IMR-90 (cell line): ENCODE data around the gene IER5L. TPM values are rescaled to one million over a fixed set of nuclear protein-coding genes. Genes with fewer than 3 reads are reported as not detected.

Experiments
- ATAC-seq: fragments of 200-7000 bp; cut with Tn5 transposase; 2 replicates; pipeline ENCODE4 v1.9.1; 2020; ENCODE audit warnings: low read depth, mild to moderate bottlenecking, moderate library complexity
- BruUV-seq: library from RNA; stranded (reverse); fragments of 400-500 nt; replicated peaks from 2 replicates; lab custom pipeline; 2021; lab: Mats Ljungman, UMichigan
- CTCF ChIA-PET: fragments of 300-600 bp; formaldehyde crosslinking; extraction: SDS; loops from one replicate; lab custom pipeline; 2021; ENCODE audit warnings: antibody characterized with exemption; lab: Yijun Ruan, JAX
- POLR2A ChIA-PET: fragments of 300-600 bp; sonication (Branson Sonifier 250); formaldehyde crosslinking; loops from one replicate; lab custom pipeline; 2022; ENCODE audit warnings: antibody characterized with exemption; ENCODE audit not compliant: unreplicated experiment; lab: Charles Lee
- DNase-seq: peaks from one replicate; pipeline ENCODE4 v3.0.0; 2013
- H2AFZ ChIP-seq: replicated peaks from 2 replicates; pipeline ENCODE3; 2013; ENCODE audit warnings: low read length, mild to moderate bottlenecking; ENCODE audit not compliant: poor library complexity
- H2AK5ac ChIP-seq: 2 replicates; pipeline ENCODE4 v1.6.1; 2013; ENCODE audit warnings: low read depth, low read length, inconsistent platforms
- H2AK9ac ChIP-seq: replicated peaks from 2 replicates; pipeline ENCODE3; 2013; ENCODE audit warnings: mild to moderate bottlenecking, low read depth, low read length, moderate library complexity; ENCODE audit not compliant: poor library complexity
- H2BK120ac ChIP-seq: 2 replicates; pipeline ENCODE4 v1.6.1; 2013; ENCODE audit warnings: low read depth, low read length, inconsistent platforms
- H2BK15ac ChIP-seq: 3 replicates; pipeline ENCODE4 v1.6.1; 2013; ENCODE audit warnings: low read depth, low read length, inconsistent platforms
- H2BK20ac ChIP-seq: 2 replicates; pipeline ENCODE4 v1.6.1; 2013; ENCODE audit warnings: low read depth, mild to moderate bottlenecking, inconsistent platforms, low read length, moderate library complexity
- H2BK5ac ChIP-seq: 2 replicates; pipeline ENCODE4 v1.6.1; 2013; ENCODE audit warnings: mild to moderate bottlenecking, low read depth, low read length, inconsistent platforms; ENCODE audit not compliant: poor library complexity, severe bottlenecking
- H3K14ac ChIP-seq: replicated peaks from 2 replicates; pipeline ENCODE4 v1.6.1; 2013; ENCODE audit warnings: low read depth, low read length, inconsistent platforms
- H3K18ac ChIP-seq: 2 replicates; pipeline ENCODE4 v1.6.1; 2013; ENCODE audit warnings: low read depth, low read length, control low read depth
- H3K23ac ChIP-seq: 2 replicates; pipeline ENCODE4 v1.6.1; 2013; ENCODE audit warnings: low read depth, low read length, inconsistent platforms
- H3K27ac ChIP-seq: 2 replicates; pipeline ENCODE4 v1.5.1; 2013; ENCODE audit warnings: mild to moderate bottlenecking, control low read depth, low read length; ENCODE audit not compliant: insufficient read depth
- H3K27me3 ChIP-seq: 2 replicates; pipeline ENCODE4 v1.6.1; 2013; ENCODE audit warnings: low read length; ENCODE audit not compliant: control insufficient read depth, insufficient read depth
- H3K36me3 ChIP-seq: 2 replicates; pipeline ENCODE4 v1.6.1; 2013; ENCODE audit warnings: low read length, mixed read lengths; ENCODE audit not compliant: control insufficient read depth, insufficient read depth
- H3K4ac ChIP-seq: 2 replicates; pipeline ENCODE4 v1.6.1; 2013; ENCODE audit warnings: low read depth, low read length, inconsistent platforms
- H3K4me1 ChIP-seq: 2 replicates; pipeline ENCODE4 v1.6.1; 2013; ENCODE audit warnings: low read length, mixed read lengths; ENCODE audit not compliant: control insufficient read depth, insufficient read depth
- H3K4me2 ChIP-seq: 2 replicates; pipeline ENCODE4 v1.6.1; 2013; ENCODE audit warnings: low read depth, mild to moderate bottlenecking, control low read depth, low read length, moderate library complexity
- H3K4me3 ChIP-seq: 2 replicates; pipeline ENCODE4 v1.5.1; 2013; ENCODE audit warnings: low read depth, mild to moderate bottlenecking, control low read depth, low read length, moderate library complexity; ENCODE audit not compliant: insufficient read depth
- H3K56ac ChIP-seq: 2 replicates; pipeline ENCODE4 v1.6.1; 2013; ENCODE audit warnings: low read length, inconsistent platforms; ENCODE audit not compliant: insufficient read depth; ENCODE audit errors: extremely low read depth
- H3K79me1 ChIP-seq, 2 experiments: 2 replicates each; pipeline ENCODE4 v1.6.1; 2013; ENCODE audit warnings: low read length in 2 of 2, inconsistent platforms in 1 of 2, low read depth in 1 of 2
- H3K9ac ChIP-seq: 2 replicates; pipeline ENCODE4 v1.6.1; 2013; ENCODE audit warnings: low read depth, low read length, control low read depth
- H3K9me1 ChIP-seq: 2 replicates; pipeline ENCODE4 v1.6.1; 2013; ENCODE audit warnings: low read length, inconsistent platforms; ENCODE audit not compliant: insufficient read depth
- H3K9me3 ChIP-seq: 2 replicates; pipeline ENCODE4 v1.6.1; 2013; ENCODE audit warnings: low read length; ENCODE audit not compliant: control insufficient read depth, insufficient read depth
- H4K20me1 ChIP-seq: 2 replicates; pipeline ENCODE4 v1.6.1; 2013; ENCODE audit warnings: low read length, inconsistent platforms; ENCODE audit not compliant: insufficient read depth
- H4K5ac ChIP-seq: 2 replicates; pipeline ENCODE4 v1.6.1; 2013; ENCODE audit warnings: mild to moderate bottlenecking, low read depth, low read length, control low read depth
- H4K8ac ChIP-seq, 2 experiments: 2 replicates each; pipeline ENCODE4 v1.6.1; 2013; ENCODE audit warnings: low read depth in 2 of 2, low read length in 2 of 2, control low read depth in 1 of 2, inconsistent platforms in 1 of 2
- H4K91ac ChIP-seq: 2 replicates; pipeline ENCODE4 v1.6.1; 2013; ENCODE audit warnings: low read depth, low read length, inconsistent platforms; ENCODE audit not compliant: insufficient read depth
- BHLHE40 ChIP-seq: fragments of 150-350 bp; IDR thresholded peaks from 2 replicates; pipeline ENCODE4 v1.6.1; 2016; ENCODE audit warnings: mild to moderate bottlenecking, low read depth, low read length
- CEBPB ChIP-seq: IDR thresholded peaks from 2 replicates; pipeline ENCODE4 v1.6.1; 2012; ENCODE audit warnings: low read depth, low read length, improper control_type of control experiment
- CHD1 ChIP-seq: IDR thresholded peaks from 2 replicates; pipeline ENCODE4 v1.6.1; 2012; ENCODE audit warnings: low read depth, low read length, improper control_type of control experiment
- CTCF ChIP-seq: conservative IDR thresholded peaks from 2 replicates; pipeline ENCODE4 v1.5.1; 2012; ENCODE audit warnings: mild to moderate bottlenecking, low read depth, low read length, improper control_type of control experiment
- ELK1 ChIP-seq: fragments of 150-350 bp; IDR thresholded peaks from 2 replicates; pipeline ENCODE4 v1.6.1; 2016; ENCODE audit warnings: low read depth, mild to moderate bottlenecking, low read length, moderate library complexity, borderline replicate concordance
- FOS ChIP-seq: fragments of 150-350 bp; IDR thresholded peaks from 2 replicates; pipeline ENCODE4 v1.6.1; 2016; ENCODE audit warnings: low read depth, low read length
- MAFK ChIP-seq: IDR thresholded peaks from 2 replicates; pipeline ENCODE4 v1.6.1; 2012; ENCODE audit warnings: low read depth, low read length, improper control_type of control experiment
- MXI1 ChIP-seq: IDR thresholded peaks from 2 replicates; pipeline ENCODE4 v1.6.1; 2012; ENCODE audit warnings: low read depth, mild to moderate bottlenecking, low read length, moderate library complexity, borderline replicate concordance
- NFE2L2 ChIP-seq: fragments of 150-350 bp; IDR thresholded peaks from 2 replicates; pipeline ENCODE4 v1.6.1; 2016; ENCODE audit warnings: low read depth, mild to moderate bottlenecking, low read length
- POLR2A ChIP-seq: IDR thresholded peaks from 2 replicates; pipeline ENCODE4 v1.6.1; 2012; ENCODE audit warnings: mild to moderate bottlenecking, low read depth, low read length
- RCOR1 ChIP-seq: IDR thresholded peaks from 2 replicates; pipeline ENCODE4 v1.6.1; 2012; ENCODE audit warnings: mild to moderate bottlenecking, low read length, improper control_type of control experiment; ENCODE audit not compliant: insufficient replicate concordance
- RFX5 ChIP-seq: IDR thresholded peaks from 2 replicates; pipeline ENCODE4 v1.8.0; 2012; ENCODE audit warnings: low read depth, mild to moderate bottlenecking, low read length, moderate library complexity
- SMC3 ChIP-seq: fragments of 150-350 bp; IDR thresholded peaks from 2 replicates; pipeline ENCODE4 v1.6.1; 2016; ENCODE audit warnings: low read depth, mild to moderate bottlenecking, antibody characterized with exemption, low read length, moderate library complexity
- USF2 ChIP-seq: fragments of 150-350 bp; IDR thresholded peaks from 2 replicates; pipeline ENCODE4 v1.6.1; 2017; ENCODE audit warnings: mild to moderate bottlenecking, antibody characterized with exemption, low read length, low read depth
- WGBS, 2 experiments: methylation state at CpG; one replicate each; pipeline versions ENCODE4 v1.1.5 to v1.1.7; 2013; ENCODE audit warnings: missing lambda C conversion rate in 2 of 2; ENCODE audit not compliant: insufficient read length in 1 of 2; ENCODE audit errors: extremely low coverage in 2 of 2; 5-methylcytosine and 5-hydroxymethylcytosine counted together
- dilution Hi-C: fragments of 300-500 bp; cut with HindIII; formaldehyde crosslinking; loops from one replicate; pipeline ENCODE4 v1.14.3; 2018; ENCODE audit warnings: low sequenced_read_pairs; ENCODE audit not compliant: unreplicated experiment
- in situ Hi-C: fragments of 300-500 bp; cut with MboI; formaldehyde crosslinking; loops from 3 replicates; pipeline ENCODE4 v1.14.3; 2019; ENCODE audit warnings: low sequenced_read_pairs, inconsistent platforms, mixed read lengths
- intact Hi-C: fragments of 100-400 bp; cut with micrococcal nuclease; formaldehyde crosslinking; loops from 2 replicates; pipeline ENCODE4 v1.10.0; 2022
- polyA plus RNA-seq, 3 experiments: library from polyadenylated mRNA; depleted of rRNA; stranded (reverse); fragments of >200 nt; gene quantifications; 2 replicates each; pipeline ENCODE4 v1.2.3, GENCODE V29; 2012; ENCODE audit warnings: low replicate concordance in 1 of 3
- total RNA-seq: library from RNA; depleted of rRNA; stranded (reverse); fragments of >200 nt; gene quantifications from 2 replicates; pipeline ENCODE4 v1.2.3, GENCODE V29; 2012

Gene IER5L
- total and polyA plus RNA-seq, 2 of the 4 experiments (the other 2 are of a cell fraction): 12.5 to 13.4 TPM

- peak overlapping the region; percentile 20 for H2BK20ac ChIP-seq
- CTCF ChIA-PET: interaction anchor here (0.5 to 4.1 kb wide), 19 partner anchors 10 to 446 kb away, joined by 3 to 21 read pairs (median 3); partner anchors contain the start of gene C9orf50
- peak overlapping the region; percentile 93 for H2BK5ac ChIP-seq
- POLR2A ChIA-PET: interaction anchor here (0.5 to 2.1 kb wide), 12 partner anchors 13 to 526 kb away, joined by 3 to 17 read pairs (median 5); no protein-coding TSS in a partner anchor
- H3K27me3 ChIP-seq: no peaks in the 10 kb centered on the region
- peak overlapping the region; percentile 83 for H3K56ac ChIP-seq
- peak overlapping the region; percentile 96 for H3K14ac ChIP-seq
- dilution Hi-C loops (no loop called here), intact Hi-C loops (loop anchor here (1.0 to 5.0 kb wide), 6 partner anchors 31 to 437 kb away; no protein-coding TSS in a partner anchor), in situ Hi-C loops (no loop called here)
- peak overlapping the region; percentile 84 for H3K9ac ChIP-seq
- H3K4me2 ChIP-seq: peak overlapping the region; percentile 80
- H2BK120ac ChIP-seq: peak overlapping the region; percentile 93
- DNase-seq (peak; percentile 93), ATAC-seq (peak; percentile 47)
- H3K23ac ChIP-seq: peak overlapping the region; percentile 92; the same call in 1 of the 2 replicates
- H3K9me3 ChIP-seq: no peaks in the 10 kb centered on the region
- H2AFZ ChIP-seq: peak overlapping the region; percentile 88
- WGBS, 2 experiments: 0% methylated on average over 7 of the region's 55 CpGs; no CpG with 5 or more reads in 1 of the 2 experiments
- peaks cover 4% of the 10 kb centered on the region; the same call in 1 of the 2 replicates for H3K36me3 ChIP-seq
- H3K79me1 ChIP-seq: peaks cover 0 to 19% of the 10 kb centered on the region in 2 experiments; a peak in 2 of 4 replicates
- H4K20me1 ChIP-seq: peaks cover 16% of the 10 kb centered on the region
- peak overlapping the region; percentile 96 for H3K4ac ChIP-seq
- peak overlapping the region; percentile 81 for H4K5ac ChIP-seq
- peak overlapping the region; percentile 73; the same call in 2 of the 3 replicates for H2BK15ac ChIP-seq
- peak overlapping the region; percentile 82 for H2AK9ac ChIP-seq
- peak overlapping the region; percentile 79 to 93 for H4K8ac ChIP-seq
- peaks cover 20% of the 10 kb centered on the region for H3K4me1 ChIP-seq
- H4K91ac ChIP-seq: peak overlapping the region; percentile 93
- peak overlapping the region; percentile 79 for H3K18ac ChIP-seq
- H3K9me1 ChIP-seq: peaks cover 4% of the 10 kb centered on the region; the same call in 1 of the 2 replicates
- H3K27ac ChIP-seq: peak overlapping the region; percentile 97
- peak overlapping the region; percentile 92 for H2AK5ac ChIP-seq
- peak overlapping the region; percentile 44 for H3K4me3 ChIP-seq
- no TSS peak for BruUV-seq
- TF ChIP-seq FOS (no peak), SMC3 (peak; percentile 84), CHD1 (0 out of 2 replicates have a peak, but pooled peaks have one; percentile 39), BHLHE40 (peak; percentile 55; the same call in 1 of the 2 replicates), CTCF (peak; percentile 98), MXI1 (no peak), RFX5 (no peak), POLR2A (peak; percentile 73), CEBPB (no peak), NFE2L2 (no peak), MAFK (no peak; the same call in 1 of the 2 replicates), ELK1 (no peak), USF2 (no peak), RCOR1 (no peak)
Measured at GRCh38 chr9:129174102-129174723, 3.8 kb downstream of the IER5L start.
